GM19395 (cell line): ENCODE measurements around the gene TPPP.
"Not testable (repeated sequence)": the region's sequence is repeated elsewhere in the genome, so short reads cannot be mapped to it uniquely, and the experiment has no call there.

Source experiments
- ATAC-seq: cut with Tn5 transposase; IDR thresholded peaks from one replicate; pipeline ENCODE4 v1.9.1; 2021; ENCODE audit warnings: mild to moderate bottlenecking, moderate library complexity; ENCODE audit not compliant: unreplicated experiment

Gene TPPP

DNA sequence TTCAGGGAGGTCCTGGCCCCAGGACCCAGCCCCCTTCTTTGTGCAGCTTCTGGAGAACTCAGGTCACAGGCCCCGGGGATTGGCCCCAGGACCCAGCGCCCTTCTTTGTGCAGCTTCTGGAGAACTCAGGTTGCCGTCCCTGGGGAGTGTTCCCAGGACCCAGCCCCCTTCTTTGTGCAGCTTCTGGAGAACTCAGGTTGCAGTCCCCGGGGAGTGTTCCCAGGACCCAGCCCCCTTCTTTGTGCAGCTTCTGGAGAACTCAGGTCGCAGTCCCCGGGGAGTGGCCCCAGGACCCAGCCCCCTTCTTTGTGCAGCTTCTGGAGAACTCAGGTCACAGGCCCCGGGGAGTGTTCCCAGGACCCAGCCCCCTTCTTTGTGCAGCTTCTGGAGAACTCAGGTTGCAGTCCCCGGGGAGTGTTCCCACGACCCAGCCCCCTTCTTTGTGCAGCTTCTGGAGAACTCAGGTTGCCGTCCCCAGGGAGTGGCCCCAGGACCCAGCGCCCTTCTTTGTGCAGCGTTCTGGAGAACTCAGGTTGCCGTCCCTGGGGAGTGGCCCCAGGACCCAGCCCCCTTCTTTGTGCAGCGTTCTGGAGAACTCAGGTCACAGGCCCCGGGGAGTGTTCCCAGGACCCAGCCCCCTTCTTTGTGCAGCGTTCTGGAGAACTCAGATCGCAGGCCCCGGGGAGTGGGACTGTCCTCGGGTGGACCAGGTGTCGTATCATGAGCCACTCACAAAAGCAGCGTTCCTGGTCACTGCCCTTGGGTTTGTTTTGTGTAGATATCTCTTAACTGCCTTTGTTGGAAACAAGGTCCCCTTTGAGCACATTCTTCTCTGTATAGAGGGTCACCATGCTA, 64.6 kb downstream of the TPPP start:
- ATAC-seq = not testable (repeated sequence)

DNA sequence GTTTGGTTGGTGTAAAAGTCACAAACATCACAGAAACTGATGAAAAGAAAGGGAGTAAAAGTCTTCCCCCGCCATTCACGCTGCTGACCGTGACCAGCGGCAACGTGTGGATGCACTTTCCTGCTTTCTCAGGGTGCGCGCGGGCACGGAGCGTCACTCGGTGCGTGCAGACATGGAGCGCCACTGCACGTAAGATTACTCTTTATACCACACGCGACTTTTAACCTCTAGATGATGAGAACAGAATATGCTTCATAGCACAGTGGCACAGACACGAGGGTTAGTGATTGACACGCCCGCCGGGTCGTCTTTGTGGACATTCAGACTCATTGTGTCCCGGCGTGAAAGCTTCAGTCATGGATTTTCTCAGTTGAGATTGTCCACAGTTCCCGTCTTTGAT, 65.3 kb downstream of the TPPP start:
- ATAC-seq = no peak

DNA sequence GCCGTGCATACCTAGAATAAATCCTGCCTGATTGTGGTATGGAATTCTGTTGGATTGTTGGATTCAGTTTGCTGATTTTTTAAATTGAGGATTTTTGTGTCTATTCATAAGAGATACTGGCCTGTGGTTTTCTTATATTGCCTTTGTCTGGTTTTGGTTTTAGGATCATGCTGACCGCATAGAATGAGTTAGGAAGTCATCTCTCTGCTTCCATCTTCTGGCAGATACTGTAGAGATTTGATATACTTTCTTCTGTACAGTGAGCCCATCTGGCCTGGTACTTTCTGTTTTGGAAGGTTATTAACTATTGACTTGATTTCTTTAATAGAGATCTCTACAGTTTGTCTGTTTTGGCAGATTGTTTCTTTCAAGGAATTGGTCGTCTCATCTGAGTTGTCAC, 66.3 kb downstream of the TPPP start:
- ATAC-seq = no peak

DNA sequence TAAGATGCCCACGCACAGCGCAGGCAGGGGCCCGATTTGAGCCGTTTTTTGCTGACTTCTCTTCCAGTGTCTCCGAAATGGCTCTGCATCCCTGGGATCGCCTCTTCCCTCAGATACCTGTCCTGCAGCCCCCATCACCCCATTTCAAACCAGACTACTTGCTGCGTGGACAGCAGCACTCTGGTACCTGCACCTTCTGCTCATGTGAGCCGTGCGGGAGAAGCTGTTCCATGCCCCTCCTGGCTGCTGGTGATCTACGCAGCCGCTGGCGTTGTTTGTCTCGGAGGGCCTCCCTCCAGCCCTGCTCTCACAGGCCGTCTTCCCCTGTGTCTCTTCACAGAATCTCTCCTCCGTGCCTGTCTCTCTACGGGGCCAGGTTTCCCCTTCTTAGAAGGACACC, 67.6 kb downstream of the TPPP start:
- no peak for ATAC-seq

DNA sequence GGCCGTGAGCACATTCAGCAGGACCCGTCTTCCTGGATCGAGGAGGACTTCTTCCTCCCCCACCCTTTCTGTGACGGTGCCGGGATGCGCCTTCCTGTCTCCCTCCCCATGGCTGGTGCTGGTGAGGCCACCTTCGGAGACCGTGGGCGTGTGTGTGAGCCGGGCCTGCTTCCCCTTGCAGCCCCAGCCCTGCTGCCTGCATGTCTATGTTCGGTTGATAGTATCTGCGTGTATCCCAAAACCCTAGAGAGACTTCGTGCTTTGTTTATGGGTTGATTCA, 68.3 kb downstream of the TPPP start:
- no peak for ATAC-seq

DNA sequence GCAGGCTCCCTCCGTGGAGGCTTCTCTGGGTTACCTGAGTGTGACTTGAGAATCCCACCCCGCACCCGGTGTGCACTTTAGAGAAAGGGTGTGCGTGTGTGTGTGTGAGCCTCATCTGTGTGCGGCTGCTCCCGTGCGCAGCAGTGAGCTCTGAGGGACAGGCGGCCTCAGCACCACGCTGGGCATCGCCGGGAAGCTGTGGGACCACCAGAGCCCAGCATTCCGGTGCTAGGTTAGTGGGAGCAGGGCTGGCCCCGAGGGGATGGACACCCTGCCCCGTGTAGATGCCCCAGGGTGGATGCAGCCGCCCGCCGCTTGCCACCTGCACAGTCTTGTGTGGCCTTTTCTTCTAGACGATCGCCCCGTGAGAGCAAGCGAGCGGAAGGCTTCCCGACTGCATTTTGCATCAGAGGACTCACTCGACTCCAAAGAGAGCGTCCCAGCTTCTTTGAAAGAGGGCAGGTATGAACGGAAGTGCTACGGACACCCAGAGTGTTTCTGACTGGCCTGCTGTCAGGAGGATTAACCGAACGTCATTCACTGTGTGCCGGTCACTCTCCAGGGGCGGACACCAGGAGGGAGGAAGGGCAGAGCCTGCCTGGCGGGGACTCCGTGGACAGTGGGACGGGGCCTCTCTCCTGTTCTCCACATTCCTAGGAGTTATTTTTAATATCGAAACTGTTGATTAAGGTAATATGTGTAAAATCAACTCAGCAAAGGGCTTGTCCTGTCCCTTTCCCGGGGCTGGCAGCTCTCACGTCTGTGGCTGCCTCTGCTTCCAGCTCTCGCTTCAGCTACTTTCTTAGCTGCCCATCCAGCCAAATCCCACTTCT, 68.8 kb downstream of the TPPP start:
- ATAC-seq = no peak

DNA sequence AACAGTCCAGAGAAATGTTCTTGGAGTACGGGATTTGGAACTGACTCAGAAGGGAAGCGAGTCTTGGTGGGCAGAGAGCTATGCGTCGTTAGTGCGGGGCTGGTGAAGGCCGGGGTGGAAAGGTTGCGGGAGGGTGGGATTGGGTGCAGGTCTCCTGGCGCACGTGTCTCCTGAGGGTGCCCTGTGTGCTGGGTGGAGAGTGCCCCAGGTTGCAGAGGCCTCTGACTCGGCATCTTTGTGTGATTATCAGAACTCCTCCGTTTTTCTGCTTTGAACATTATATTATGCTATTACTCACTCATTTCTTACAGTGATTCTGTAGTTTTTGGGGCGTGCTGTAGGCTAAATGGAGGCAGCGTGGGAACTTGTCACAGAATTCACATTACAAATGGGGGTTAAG, 69.6 kb downstream of the TPPP start:
- no peak for ATAC-seq

DNA sequence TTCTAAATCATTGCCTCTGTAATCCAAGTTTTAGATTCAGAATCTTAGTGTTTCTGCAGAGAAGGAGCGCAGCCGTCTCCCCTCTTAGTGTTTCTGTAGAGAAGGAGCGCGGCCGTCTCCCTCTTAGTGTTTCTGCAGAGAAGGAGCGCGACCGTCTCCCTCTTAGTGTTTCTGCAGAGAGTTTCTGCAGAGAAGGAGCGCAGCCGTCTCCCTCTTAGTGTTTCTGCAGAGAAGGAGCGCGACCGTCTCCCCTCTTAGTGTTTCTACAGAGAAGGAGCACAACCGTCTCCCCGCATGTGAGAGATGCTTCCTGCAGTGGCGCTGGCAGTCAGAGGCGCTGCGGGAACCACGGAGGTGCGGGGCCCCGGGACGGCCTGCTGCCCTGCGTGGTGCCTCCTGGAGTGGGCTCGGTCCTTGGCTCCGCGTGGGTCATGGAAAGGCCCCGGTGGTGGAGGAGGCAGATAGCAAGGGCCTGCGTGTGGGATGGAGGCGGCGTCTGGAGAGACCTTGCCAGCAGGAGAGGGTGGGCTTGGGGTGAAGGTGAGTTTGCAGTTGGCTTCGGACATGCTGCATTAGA, 70.1 kb downstream of the TPPP start:
- ATAC-seq = no peak

DNA sequence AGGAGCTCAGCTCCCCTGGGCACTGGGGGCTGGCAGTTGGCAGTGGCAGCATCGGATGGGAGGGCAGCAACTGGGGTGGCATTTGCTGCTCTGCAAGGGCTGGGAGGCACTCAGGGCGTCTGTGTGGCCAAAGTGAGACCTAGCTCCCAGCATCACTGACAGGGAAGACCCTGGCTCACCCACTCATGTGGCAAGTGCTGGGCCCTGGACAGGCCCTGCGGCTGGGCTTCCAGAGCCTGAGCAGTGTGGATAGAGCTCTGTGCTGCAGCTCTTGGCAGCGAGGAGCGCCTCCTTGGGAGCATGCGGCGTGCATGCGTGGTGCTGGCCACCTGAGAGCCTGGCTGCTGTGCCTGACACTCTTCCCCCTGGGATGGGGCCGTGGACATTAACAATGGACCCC, 70.8 kb downstream of the TPPP start:
- ATAC-seq = no peak

DNA sequence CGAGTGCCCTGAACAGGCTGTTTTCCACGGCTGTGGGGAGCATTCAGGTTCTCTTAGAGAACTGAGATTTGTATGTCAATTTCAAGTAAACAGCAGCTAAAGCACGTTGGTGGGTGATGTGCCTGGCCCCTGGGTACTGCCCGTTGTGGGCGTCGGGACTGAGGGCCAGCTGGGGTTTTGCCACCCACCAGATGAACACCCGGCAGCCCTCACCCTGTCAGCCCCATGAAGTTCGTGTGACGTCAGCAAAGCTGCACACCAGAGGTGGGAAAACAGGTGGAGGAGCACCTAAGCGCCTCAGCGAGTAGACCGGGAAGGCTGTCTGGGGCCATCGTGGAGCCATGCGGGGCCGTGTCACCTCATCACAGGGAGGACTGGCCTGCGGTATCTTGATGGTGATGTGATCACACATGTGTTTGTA, 71.8 kb downstream of the TPPP start:
- ATAC-seq = no peak

DNA sequence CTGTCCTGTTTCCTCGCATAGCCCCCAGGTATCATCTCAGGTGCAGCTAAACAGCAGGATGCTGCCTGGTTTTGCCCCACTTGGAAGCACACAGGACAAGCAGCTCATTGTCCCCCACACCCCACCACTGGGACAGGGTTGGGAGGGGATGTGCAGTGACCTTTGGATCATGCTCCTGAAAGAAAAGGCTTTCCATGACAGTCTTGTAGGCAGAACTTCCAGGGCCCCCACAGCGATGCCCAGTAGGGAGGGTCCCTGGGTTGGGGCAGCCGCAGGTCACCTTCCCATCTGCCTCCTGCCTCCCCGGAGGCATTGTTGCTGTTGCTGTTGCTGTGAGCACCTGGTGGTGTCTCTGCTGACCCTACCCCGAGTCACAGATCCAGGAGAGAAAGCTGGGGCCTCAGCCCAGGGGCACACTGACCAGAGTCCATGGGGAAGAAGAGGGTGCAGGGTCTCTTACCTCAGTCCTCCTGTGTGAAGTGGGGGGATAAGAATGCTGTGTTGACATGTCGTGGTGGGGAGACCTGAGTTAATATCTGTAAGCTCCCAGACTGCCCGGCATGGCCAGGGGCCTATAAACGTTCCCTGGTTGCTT, 72.5 kb downstream of the TPPP start:
- no peak for ATAC-seq

DNA sequence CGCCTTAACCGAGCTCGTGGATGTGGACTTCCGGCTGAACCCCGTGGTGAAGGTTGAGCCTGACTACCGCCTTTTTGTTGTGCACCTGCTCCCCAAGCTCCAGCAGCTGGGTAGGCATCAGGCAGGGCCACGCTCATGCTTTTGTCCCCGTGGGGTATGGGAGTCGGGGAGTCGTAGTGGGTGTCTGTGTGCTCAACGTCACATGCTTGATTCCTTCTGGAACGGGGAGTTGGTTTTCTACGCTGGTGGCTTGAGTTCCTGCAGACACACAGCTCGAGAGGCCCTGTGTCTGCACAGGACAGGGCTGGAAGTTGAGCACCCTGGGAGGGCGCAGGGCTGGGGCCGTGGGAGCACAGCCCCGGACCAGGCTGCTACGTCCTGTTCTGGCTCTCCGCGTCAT, 73.0 kb downstream of the TPPP start:
- no peak for ATAC-seq

DNA sequence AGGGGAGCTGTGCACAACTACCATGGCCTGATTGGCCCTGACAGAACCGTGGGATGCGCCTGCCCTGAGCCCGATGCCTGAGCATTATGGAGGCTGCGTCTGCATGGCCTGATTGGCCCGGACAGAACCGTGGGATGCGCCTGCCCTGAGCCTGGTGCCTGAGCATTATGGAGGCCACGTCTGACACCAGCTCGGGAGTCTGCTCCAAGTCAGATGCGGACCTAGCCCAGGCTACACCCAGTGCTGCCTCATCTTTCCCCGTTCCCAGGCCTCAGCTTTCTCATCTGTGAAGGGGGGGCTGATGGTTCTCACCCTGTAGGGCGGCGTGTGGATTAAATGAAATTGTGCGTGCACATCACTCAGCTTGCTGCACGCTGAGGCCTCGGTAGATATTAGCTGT, 73.7 kb downstream of the TPPP start:
- ATAC-seq = no peak

DNA sequence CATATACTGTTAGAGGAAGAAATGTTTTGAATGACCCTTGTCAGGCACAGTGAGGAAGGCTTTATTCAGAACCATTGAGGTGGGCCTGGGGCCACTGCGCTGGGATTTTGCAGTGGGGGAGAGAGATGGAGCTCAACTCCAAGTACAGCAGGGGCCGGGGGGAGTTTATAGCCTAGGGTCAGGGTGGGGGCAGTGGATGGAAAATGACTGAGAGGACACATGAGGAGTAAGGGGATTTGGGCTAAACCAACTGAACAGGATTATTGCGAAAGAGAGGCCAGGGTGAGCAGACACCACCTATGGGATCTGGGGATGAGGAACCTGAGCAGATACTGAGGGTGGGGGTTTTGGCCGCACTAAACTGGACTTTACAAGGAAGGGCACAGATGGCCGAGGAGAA, 74.7 kb downstream of the TPPP start:
- ATAC-seq = no peak

DNA sequence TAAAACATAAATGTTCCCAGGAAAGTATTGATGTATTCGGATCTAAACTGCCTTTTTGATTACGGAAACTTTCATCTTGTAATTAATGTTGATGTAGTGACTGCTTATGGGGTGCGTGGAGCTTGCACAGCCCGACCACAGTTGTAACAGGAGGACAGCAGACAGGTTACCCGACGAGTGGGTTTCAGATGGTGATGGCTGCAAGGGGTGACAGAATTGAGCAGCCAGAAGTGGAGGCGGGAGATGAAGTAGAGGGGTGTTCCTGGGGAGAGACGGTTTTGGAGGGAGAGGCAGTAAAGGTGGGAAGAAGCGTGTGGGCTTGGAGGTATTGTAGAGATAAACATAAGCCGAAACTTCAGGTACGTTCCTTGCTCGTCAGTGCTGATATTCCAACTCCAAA, 75.3 kb downstream of the TPPP start:
- ATAC-seq = no peak

DNA sequence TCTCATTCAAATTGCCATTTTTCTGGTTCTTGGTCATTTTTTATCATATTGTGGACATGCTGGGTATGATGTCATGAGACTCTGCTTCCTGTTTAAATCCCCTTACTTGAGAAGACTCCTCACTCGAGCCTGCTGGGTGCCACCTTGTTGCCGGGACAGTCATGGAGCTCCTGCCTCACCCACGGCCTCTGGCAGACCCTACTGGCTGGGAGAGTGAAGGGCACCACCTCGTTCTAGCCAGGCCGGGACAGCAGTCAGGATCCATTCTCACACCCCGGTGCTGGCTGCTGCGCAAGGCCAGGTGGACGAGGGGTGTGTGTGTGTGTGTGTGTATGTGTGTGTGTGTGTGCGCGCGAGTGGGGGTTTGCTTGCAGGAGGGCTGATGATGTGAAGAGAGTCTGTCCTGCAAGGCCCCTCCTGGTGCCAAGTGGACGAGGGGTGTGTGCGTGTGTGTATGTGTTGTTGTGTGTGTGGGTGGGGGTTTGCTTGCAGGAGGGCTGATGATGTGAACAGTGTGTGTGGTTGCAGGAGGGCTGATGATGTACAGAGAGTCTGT, 76.6 kb downstream of the TPPP start:
- ATAC-seq = no peak

DNA sequence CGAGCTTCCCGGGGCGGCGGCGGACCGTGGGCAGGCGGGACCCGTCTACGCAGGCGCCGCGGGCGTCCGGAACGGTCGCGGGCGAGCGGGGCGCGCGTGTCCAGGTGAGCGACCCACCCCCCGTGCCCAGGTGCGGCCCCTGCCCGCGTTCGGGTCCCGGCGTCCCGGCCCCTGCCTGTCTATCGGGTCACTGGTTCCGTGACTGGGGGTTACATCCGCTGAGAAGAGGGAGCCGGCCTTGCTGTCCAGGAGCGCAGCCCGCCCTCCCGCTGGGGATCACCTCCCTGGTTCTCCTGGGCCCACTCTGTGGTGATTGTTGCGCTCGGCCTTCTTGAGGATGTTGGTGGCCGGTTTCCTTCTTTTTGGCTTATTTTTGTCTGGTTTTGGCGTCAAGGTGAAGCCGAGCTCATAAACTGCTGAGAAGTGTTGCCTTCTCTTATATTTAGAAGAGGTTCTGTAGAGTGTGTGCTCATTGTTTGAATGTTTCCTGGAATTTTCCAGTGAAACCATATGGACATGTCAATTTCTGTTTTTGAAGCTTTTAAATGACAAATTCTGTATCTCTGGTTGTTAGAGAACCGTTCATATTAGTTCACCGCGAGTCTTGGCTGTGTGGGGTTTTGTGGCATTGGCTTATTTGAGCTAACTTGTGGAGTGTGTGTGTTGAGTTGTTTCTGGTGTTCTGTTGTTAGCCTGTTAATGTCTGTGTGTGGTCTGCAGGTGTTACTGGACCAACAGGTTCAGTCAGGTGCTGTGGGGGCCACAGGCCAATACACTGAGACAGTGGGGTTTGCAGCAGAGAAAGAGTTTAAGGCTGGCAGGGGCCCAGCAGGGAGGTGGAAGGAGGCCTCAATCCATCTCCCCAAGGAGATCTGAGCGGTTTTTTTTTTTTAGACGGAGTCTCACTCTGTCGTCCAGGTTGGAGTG, 80.4 kb downstream of the TPPP start:
- ATAC-seq = peak; percentile 39

DNA sequence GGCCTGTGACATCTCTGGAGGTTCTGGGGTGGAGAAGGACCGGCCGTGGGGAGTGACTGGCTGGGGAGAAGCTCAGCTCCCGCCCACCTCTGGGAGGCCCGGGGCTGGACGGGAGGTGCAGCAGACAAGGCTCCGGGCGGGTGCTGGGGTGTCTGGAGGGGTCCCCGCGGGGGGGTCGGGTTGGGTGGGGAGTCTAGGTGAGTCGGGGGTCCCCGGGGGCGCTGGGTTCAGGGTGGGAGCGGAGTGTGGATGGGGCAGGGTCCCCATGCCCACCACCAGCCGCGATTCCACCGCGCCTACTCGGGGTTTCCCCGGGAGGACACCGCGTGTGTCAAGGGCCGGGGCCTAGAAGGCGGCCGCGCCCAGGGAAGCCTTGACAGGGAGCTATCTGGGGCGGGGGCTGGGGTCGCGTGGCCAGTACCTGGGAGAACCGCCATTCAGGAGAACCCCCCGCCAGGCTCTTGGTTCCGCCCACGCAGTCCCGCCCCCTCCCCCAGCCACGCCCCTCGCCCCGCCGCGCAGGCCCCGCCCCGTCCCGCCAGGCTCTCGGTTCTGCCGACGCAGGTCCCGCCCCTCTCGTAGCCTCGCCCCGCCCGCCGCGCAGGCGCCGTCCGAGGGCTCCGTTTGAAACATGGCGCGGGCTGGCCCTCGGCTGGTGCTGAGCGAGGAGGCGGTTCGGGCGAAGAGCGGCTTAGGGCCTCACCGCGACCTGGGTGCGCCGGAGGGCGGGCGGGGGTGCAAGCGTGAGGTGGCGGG, 81.2 kb downstream of the TPPP start, which contains the start of gene CEP72:
CEP72 (plus strand) TSS at position 610 of the 756 bp plus-strand sequence; CDS start at position 632, 22 bp downstream.
- peak; percentile 72 for ATAC-seq
